IMR-90 (cell line): ENCODE measurements around the gene ASPHD2. TPM values are rescaled to one million over a fixed set of nuclear protein-coding genes. Genes with fewer than 3 reads are reported as not detected.

Source experiments
- ATAC-seq: fragments of 200-7000 bp; cut with Tn5 transposase; 2 replicates; pipeline ENCODE4 v1.9.1; 2020; ENCODE audit warnings: low read depth, mild to moderate bottlenecking, moderate library complexity
- BruUV-seq: library from RNA; stranded (reverse); fragments of 400-500 nt; replicated peaks from 2 replicates; lab custom pipeline; 2021; lab: Mats Ljungman, UMichigan
- CTCF ChIA-PET: fragments of 300-600 bp; formaldehyde crosslinking; extraction: SDS; loops from one replicate; lab custom pipeline; 2021; ENCODE audit warnings: antibody characterized with exemption; lab: Yijun Ruan, JAX
- POLR2A ChIA-PET: fragments of 300-600 bp; sonication (Branson Sonifier 250); formaldehyde crosslinking; loops from one replicate; lab custom pipeline; 2022; ENCODE audit warnings: antibody characterized with exemption; ENCODE audit not compliant: unreplicated experiment; lab: Charles Lee
- DNase-seq: peaks from one replicate; pipeline ENCODE4 v3.0.0; 2013
- H2AFZ ChIP-seq: replicated peaks from 2 replicates; pipeline ENCODE3; 2013; ENCODE audit warnings: low read length, mild to moderate bottlenecking; ENCODE audit not compliant: poor library complexity
- H2AK5ac ChIP-seq: 2 replicates; pipeline ENCODE4 v1.6.1; 2013; ENCODE audit warnings: low read depth, low read length, inconsistent platforms
- H2AK9ac ChIP-seq: replicated peaks from 2 replicates; pipeline ENCODE3; 2013; ENCODE audit warnings: mild to moderate bottlenecking, low read depth, low read length, moderate library complexity; ENCODE audit not compliant: poor library complexity
- H2BK120ac ChIP-seq: 2 replicates; pipeline ENCODE4 v1.6.1; 2013; ENCODE audit warnings: low read depth, low read length, inconsistent platforms
- H2BK15ac ChIP-seq: 3 replicates; pipeline ENCODE4 v1.6.1; 2013; ENCODE audit warnings: low read depth, low read length, inconsistent platforms
- H2BK20ac ChIP-seq: 2 replicates; pipeline ENCODE4 v1.6.1; 2013; ENCODE audit warnings: low read depth, mild to moderate bottlenecking, inconsistent platforms, low read length, moderate library complexity
- H2BK5ac ChIP-seq: 2 replicates; pipeline ENCODE4 v1.6.1; 2013; ENCODE audit warnings: mild to moderate bottlenecking, low read depth, low read length, inconsistent platforms; ENCODE audit not compliant: poor library complexity, severe bottlenecking
- H3K14ac ChIP-seq: replicated peaks from 2 replicates; pipeline ENCODE4 v1.6.1; 2013; ENCODE audit warnings: low read depth, low read length, inconsistent platforms
- H3K18ac ChIP-seq: 2 replicates; pipeline ENCODE4 v1.6.1; 2013; ENCODE audit warnings: low read depth, low read length, control low read depth
- H3K23ac ChIP-seq: 2 replicates; pipeline ENCODE4 v1.6.1; 2013; ENCODE audit warnings: low read depth, low read length, inconsistent platforms
- H3K27ac ChIP-seq: 2 replicates; pipeline ENCODE4 v1.5.1; 2013; ENCODE audit warnings: mild to moderate bottlenecking, control low read depth, low read length; ENCODE audit not compliant: insufficient read depth
- H3K27me3 ChIP-seq: 2 replicates; pipeline ENCODE4 v1.6.1; 2013; ENCODE audit warnings: low read length; ENCODE audit not compliant: control insufficient read depth, insufficient read depth
- H3K36me3 ChIP-seq: 2 replicates; pipeline ENCODE4 v1.6.1; 2013; ENCODE audit warnings: low read length, mixed read lengths; ENCODE audit not compliant: control insufficient read depth, insufficient read depth
- H3K4ac ChIP-seq: 2 replicates; pipeline ENCODE4 v1.6.1; 2013; ENCODE audit warnings: low read depth, low read length, inconsistent platforms
- H3K4me1 ChIP-seq: 2 replicates; pipeline ENCODE4 v1.6.1; 2013; ENCODE audit warnings: low read length, mixed read lengths; ENCODE audit not compliant: control insufficient read depth, insufficient read depth
- H3K4me2 ChIP-seq: 2 replicates; pipeline ENCODE4 v1.6.1; 2013; ENCODE audit warnings: low read depth, mild to moderate bottlenecking, control low read depth, low read length, moderate library complexity
- H3K4me3 ChIP-seq: 2 replicates; pipeline ENCODE4 v1.5.1; 2013; ENCODE audit warnings: low read depth, mild to moderate bottlenecking, control low read depth, low read length, moderate library complexity; ENCODE audit not compliant: insufficient read depth
- H3K56ac ChIP-seq: 2 replicates; pipeline ENCODE4 v1.6.1; 2013; ENCODE audit warnings: low read length, inconsistent platforms; ENCODE audit not compliant: insufficient read depth; ENCODE audit errors: extremely low read depth
- H3K79me1 ChIP-seq, 2 experiments: 2 replicates each; pipeline ENCODE4 v1.6.1; 2013; ENCODE audit warnings: low read length in 2 of 2, inconsistent platforms in 1 of 2, low read depth in 1 of 2
- H3K9ac ChIP-seq: 2 replicates; pipeline ENCODE4 v1.6.1; 2013; ENCODE audit warnings: low read depth, low read length, control low read depth
- H3K9me1 ChIP-seq: 2 replicates; pipeline ENCODE4 v1.6.1; 2013; ENCODE audit warnings: low read length, inconsistent platforms; ENCODE audit not compliant: insufficient read depth
- H3K9me3 ChIP-seq: 2 replicates; pipeline ENCODE4 v1.6.1; 2013; ENCODE audit warnings: low read length; ENCODE audit not compliant: control insufficient read depth, insufficient read depth
- H4K20me1 ChIP-seq: 2 replicates; pipeline ENCODE4 v1.6.1; 2013; ENCODE audit warnings: low read length, inconsistent platforms; ENCODE audit not compliant: insufficient read depth
- H4K5ac ChIP-seq: 2 replicates; pipeline ENCODE4 v1.6.1; 2013; ENCODE audit warnings: mild to moderate bottlenecking, low read depth, low read length, control low read depth
- H4K8ac ChIP-seq, 2 experiments: 2 replicates each; pipeline ENCODE4 v1.6.1; 2013; ENCODE audit warnings: low read depth in 2 of 2, low read length in 2 of 2, control low read depth in 1 of 2, inconsistent platforms in 1 of 2
- H4K91ac ChIP-seq: 2 replicates; pipeline ENCODE4 v1.6.1; 2013; ENCODE audit warnings: low read depth, low read length, inconsistent platforms; ENCODE audit not compliant: insufficient read depth
- CEBPB ChIP-seq: IDR thresholded peaks from 2 replicates; pipeline ENCODE4 v1.6.1; 2012; ENCODE audit warnings: low read depth, low read length, improper control_type of control experiment
- CHD1 ChIP-seq: IDR thresholded peaks from 2 replicates; pipeline ENCODE4 v1.6.1; 2012; ENCODE audit warnings: low read depth, low read length, improper control_type of control experiment
- CTCF ChIP-seq: conservative IDR thresholded peaks from 2 replicates; pipeline ENCODE4 v1.5.1; 2012; ENCODE audit warnings: mild to moderate bottlenecking, low read depth, low read length, improper control_type of control experiment
- ELK1 ChIP-seq: fragments of 150-350 bp; IDR thresholded peaks from 2 replicates; pipeline ENCODE4 v1.6.1; 2016; ENCODE audit warnings: low read depth, mild to moderate bottlenecking, low read length, moderate library complexity, borderline replicate concordance
- NFE2L2 ChIP-seq: fragments of 150-350 bp; IDR thresholded peaks from 2 replicates; pipeline ENCODE4 v1.6.1; 2016; ENCODE audit warnings: low read depth, mild to moderate bottlenecking, low read length
- RAD21 ChIP-seq: IDR thresholded peaks from 2 replicates; pipeline ENCODE4 v1.6.1; 2012; ENCODE audit warnings: low read length, improper control_type of control experiment
- RCOR1 ChIP-seq: IDR thresholded peaks from 2 replicates; pipeline ENCODE4 v1.6.1; 2012; ENCODE audit warnings: mild to moderate bottlenecking, low read length, improper control_type of control experiment; ENCODE audit not compliant: insufficient replicate concordance
- SMC3 ChIP-seq: fragments of 150-350 bp; IDR thresholded peaks from 2 replicates; pipeline ENCODE4 v1.6.1; 2016; ENCODE audit warnings: low read depth, mild to moderate bottlenecking, antibody characterized with exemption, low read length, moderate library complexity
- USF2 ChIP-seq: fragments of 150-350 bp; IDR thresholded peaks from 2 replicates; pipeline ENCODE4 v1.6.1; 2017; ENCODE audit warnings: mild to moderate bottlenecking, antibody characterized with exemption, low read length, low read depth
- WGBS, 2 experiments: methylation state at CpG; one replicate each; pipeline versions ENCODE4 v1.1.5 to v1.1.7; 2013; ENCODE audit warnings: missing lambda C conversion rate in 2 of 2; ENCODE audit not compliant: insufficient read length in 1 of 2; ENCODE audit errors: extremely low coverage in 2 of 2; 5-methylcytosine and 5-hydroxymethylcytosine counted together
- dilution Hi-C: fragments of 300-500 bp; cut with HindIII; formaldehyde crosslinking; loops from one replicate; pipeline ENCODE4 v1.14.3; 2018; ENCODE audit warnings: low sequenced_read_pairs; ENCODE audit not compliant: unreplicated experiment
- in situ Hi-C: fragments of 300-500 bp; cut with MboI; formaldehyde crosslinking; loops from 3 replicates; pipeline ENCODE4 v1.14.3; 2019; ENCODE audit warnings: low sequenced_read_pairs, inconsistent platforms, mixed read lengths
- intact Hi-C: fragments of 100-400 bp; cut with micrococcal nuclease; formaldehyde crosslinking; loops from 2 replicates; pipeline ENCODE4 v1.10.0; 2022
- polyA plus RNA-seq, 3 experiments: library from polyadenylated mRNA; depleted of rRNA; stranded (reverse); fragments of >200 nt; gene quantifications; 2 replicates each; pipeline ENCODE4 v1.2.3, GENCODE V29; 2012; ENCODE audit warnings: low replicate concordance in 1 of 3
- total RNA-seq: library from RNA; depleted of rRNA; stranded (reverse); fragments of >200 nt; gene quantifications from 2 replicates; pipeline ENCODE4 v1.2.3, GENCODE V29; 2012

ASPHD2 gene
- total and polyA plus RNA-seq, 2 of the 4 experiments (the other 2 are of a cell fraction), result 1.3 to 1.4 TPM

GRCh38 chr22:26466196-26466595 lies 37.1 kb downstream of the ASPHD2 start:
- no peak overlapping the region for H4K5ac ChIP-seq
- peaks cover 6% of the 10 kb centered on the region for H3K9me1 ChIP-seq
- H2AK9ac ChIP-seq, result no peak overlapping the region
- no peak overlapping the region for H3K4ac ChIP-seq
- no peak overlapping the region for H2BK120ac ChIP-seq
- DNase-seq (no peak), ATAC-seq (no peak)
- TF ChIP-seq CHD1 (no peak), RAD21 (no peak), SMC3 (no peak), CTCF (no peak), NFE2L2 (no peak), USF2 (no peak), RCOR1 (no peak), ELK1 (no peak), CEBPB (no peak)
- no peak overlapping the region for H4K91ac ChIP-seq
- H4K8ac ChIP-seq, result no peak overlapping the region
- H3K4me1 ChIP-seq, result no peaks in the 10 kb centered on the region
- H3K56ac ChIP-seq, result no peak overlapping the region
- H2BK20ac ChIP-seq, result no peak overlapping the region
- no peak overlapping the region for H3K9ac ChIP-seq
- no peak overlapping the region for H3K18ac ChIP-seq
- H3K27ac ChIP-seq, result no peak overlapping the region
- ChIA-PET POLR2A (no interaction called here), CTCF (no interaction called here)
- H3K9me3 ChIP-seq, result no peaks in the 10 kb centered on the region
- H3K23ac ChIP-seq, result no peak overlapping the region
- H2BK5ac ChIP-seq, result no peak overlapping the region
- peaks cover 0 to 7% of the 10 kb centered on the region in 2 experiments; a peak in 3 of 4 replicates for H3K79me1 ChIP-seq
- no peak overlapping the region for H2AFZ ChIP-seq
- intact Hi-C loops (no loop called here), dilution Hi-C loops (no loop called here), in situ Hi-C loops (no loop called here)
- no peaks in the 10 kb centered on the region for H3K27me3 ChIP-seq
- peaks cover 63% of the 10 kb centered on the region for H3K36me3 ChIP-seq
- H3K4me3 ChIP-seq, result no peak overlapping the region
- H2AK5ac ChIP-seq, result no peak overlapping the region
- no peak overlapping the region for H3K4me2 ChIP-seq
- no TSS peak for BruUV-seq
- H3K14ac ChIP-seq, result no peak overlapping the region
- no CpG with 5 or more reads among the region's 5 CpGs for WGBS, 2 experiments
- 0 out of 2 replicates have a peak, but pooled peaks cover 2% of the 10 kb centered on the region for H4K20me1 ChIP-seq
- H2BK15ac ChIP-seq, result no peak overlapping the region
